DMS79 (cell line): ENCODE data around the gene PPT1.
A peak's percentile ranks its signal among the peaks of the same experiment; 100 is the strongest.
"Not testable (repeated sequence)": the region's sequence is repeated elsewhere in the genome, so short reads cannot be mapped to it uniquely, and the experiment has no call there.

Source experiments
- DNase-seq: peaks from one replicate; lab custom pipeline; 2025; lab: John Stamatoyannopoulos, UW

Gene PPT1

GRCh38 chr1:40056519-40057309, 40.3 kb downstream of the PPT1 start:
- DNase-seq = no peak

- DNase-seq = no peak
Observed at GRCh38 chr1:40053138-40053887, 43.7 kb downstream of the PPT1 start.

GRCh38 chr1:40050863-40051262, 46.2 kb downstream of the PPT1 start:
- no peak for DNase-seq

GRCh38 chr1:40049725-40050124, 47.3 kb downstream of the PPT1 start:
- DNase-seq = no peak

GRCh38 chr1:40047769-40048168, 49.3 kb downstream of the PPT1 start:
- no peak for DNase-seq

GRCh38 chr1:40047276-40047675, 49.8 kb downstream of the PPT1 start:
- no peak for DNase-seq

GRCh38 chr1:40045766-40046165, 51.3 kb downstream of the PPT1 start:
- DNase-seq = no peak

GRCh38 chr1:40045182-40045581, 51.9 kb downstream of the PPT1 start:
- DNase-seq = no peak

GRCh38 chr1:40044110-40044509, 52.9 kb downstream of the PPT1 start:
- no peak for DNase-seq

- DNase-seq = no peak
Observed at GRCh38 chr1:40042341-40042740, 54.7 kb downstream of the PPT1 start.

GRCh38 chr1:40041466-40041838, 55.6 kb downstream of the PPT1 start:
- no peak for DNase-seq

GRCh38 chr1:40040511-40041465, 56.3 kb downstream of the PPT1 start, which contains the start of gene CAP1:
TSS of gene CAP1 (plus strand) at chr1:40040729. CDS start at chr1:40059347, 18,618 bp downstream.
- DNase-seq = peak; percentile 96

GRCh38 chr1:40039757-40040510, 57.1 kb downstream of the PPT1 start:
- DNase-seq = peak; percentile 65

- DNase-seq = peak; percentile 61
Observed at GRCh38 chr1:40039245-40039756, 57.8 kb downstream of the PPT1 start.

- no peak for DNase-seq
Observed at GRCh38 chr1:40038697-40039096, 58.4 kb downstream of the PPT1 start.

GRCh38 chr1:40037254-40037653, 59.8 kb downstream of the PPT1 start:
- DNase-seq = not testable (repeated sequence)

- no peak for DNase-seq
Observed at GRCh38 chr1:40036574-40036973, 60.5 kb downstream of the PPT1 start.

GRCh38 chr1:40034869-40035268, 62.2 kb downstream of the PPT1 start:
- DNase-seq = no peak

- peak; percentile 19 for DNase-seq
Observed at GRCh38 chr1:40032240-40032891, 64.7 kb downstream of the PPT1 start.

- DNase-seq = no peak
Observed at GRCh38 chr1:40030528-40031135, 66.4 kb downstream of the PPT1 start.
